Putamen (tissue), 1 donor: ENCODE results near the gene STAG3.
"Not testable (repeated sequence)": the region's sequence is repeated elsewhere in the genome, so short reads cannot be mapped to it uniquely, and the experiment has no call there.

ENCODE experiments used
- DNase-seq: peaks from one replicate; pipeline ENCODE4 v3.0.0-alpha.2; 2016; ENCODE audit warnings: low spot score

The STAG3 gene, protein sequence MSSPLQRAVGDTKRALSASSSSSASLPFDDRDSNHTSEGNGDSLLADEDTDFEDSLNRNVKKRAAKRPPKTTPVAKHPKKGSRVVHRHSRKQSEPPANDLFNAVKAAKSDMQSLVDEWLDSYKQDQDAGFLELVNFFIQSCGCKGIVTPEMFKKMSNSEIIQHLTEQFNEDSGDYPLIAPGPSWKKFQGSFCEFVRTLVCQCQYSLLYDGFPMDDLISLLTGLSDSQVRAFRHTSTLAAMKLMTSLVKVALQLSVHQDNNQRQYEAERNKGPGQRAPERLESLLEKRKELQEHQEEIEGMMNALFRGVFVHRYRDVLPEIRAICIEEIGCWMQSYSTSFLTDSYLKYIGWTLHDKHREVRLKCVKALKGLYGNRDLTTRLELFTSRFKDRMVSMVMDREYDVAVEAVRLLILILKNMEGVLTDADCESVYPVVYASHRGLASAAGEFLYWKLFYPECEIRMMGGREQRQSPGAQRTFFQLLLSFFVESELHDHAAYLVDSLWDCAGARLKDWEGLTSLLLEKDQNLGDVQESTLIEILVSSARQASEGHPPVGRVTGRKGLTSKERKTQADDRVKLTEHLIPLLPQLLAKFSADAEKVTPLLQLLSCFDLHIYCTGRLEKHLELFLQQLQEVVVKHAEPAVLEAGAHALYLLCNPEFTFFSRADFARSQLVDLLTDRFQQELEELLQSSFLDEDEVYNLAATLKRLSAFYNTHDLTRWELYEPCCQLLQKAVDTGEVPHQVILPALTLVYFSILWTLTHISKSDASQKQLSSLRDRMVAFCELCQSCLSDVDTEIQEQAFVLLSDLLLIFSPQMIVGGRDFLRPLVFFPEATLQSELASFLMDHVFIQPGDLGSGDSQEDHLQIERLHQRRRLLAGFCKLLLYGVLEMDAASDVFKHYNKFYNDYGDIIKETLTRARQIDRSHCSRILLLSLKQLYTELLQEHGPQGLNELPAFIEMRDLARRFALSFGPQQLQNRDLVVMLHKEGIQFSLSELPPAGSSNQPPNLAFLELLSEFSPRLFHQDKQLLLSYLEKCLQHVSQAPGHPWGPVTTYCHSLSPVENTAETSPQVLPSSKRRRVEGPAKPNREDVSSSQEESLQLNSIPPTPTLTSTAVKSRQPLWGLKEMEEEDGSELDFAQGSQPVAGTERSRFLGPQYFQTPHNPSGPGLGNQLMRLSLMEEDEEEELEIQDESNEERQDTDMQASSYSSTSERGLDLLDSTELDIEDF

DNA sequence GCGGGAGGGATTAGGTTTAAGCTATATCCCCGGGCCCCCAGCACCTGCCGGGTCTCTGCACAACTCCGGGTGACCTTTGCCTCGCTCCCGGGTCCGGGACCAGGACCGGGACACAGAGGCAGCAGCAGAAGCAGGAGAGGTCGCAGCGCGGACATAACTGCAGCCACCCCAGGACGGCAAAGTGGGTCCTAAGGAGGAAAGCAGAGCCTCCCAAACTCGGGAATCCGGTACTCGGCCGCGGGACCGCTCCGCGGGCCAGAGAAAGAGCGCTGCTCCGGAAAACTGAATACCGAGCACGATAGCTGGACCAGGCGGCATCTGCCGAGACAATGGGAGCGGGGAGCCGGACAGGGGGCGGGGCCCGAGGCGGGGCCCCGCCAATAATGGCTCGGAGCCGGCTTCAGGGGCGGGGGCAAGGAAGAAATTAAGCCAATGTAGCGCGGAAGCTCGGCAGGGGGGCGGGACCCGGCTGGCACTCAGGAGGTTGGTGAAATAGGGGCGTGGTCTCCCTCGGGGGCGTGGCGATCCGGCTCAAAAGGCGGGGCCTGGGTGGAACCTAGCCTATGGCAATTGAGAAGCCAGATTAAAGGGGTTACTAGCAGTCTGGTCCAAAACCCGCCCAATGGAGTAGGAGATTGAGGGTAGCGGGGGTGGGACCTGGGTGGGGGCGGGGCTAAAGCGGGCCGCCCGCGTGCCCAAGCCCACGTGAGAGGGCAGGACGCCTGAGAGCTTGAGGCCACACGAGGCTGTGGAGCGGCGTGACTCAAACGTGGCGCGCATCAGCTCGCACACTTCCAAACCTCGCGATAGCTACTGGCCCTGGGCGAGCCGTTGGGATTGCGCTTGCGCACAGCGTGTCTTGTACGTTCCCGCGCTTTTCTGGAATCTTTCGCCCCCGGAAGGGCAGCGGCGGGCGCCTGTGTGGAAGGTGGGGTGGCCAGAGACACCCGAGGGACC, at the start of gene STAG3, which contains the start of gene GPC2:
STAG3 (plus strand) TSS at position 874 of the 957 bp plus-strand sequence. CDS start 2,639 bp downstream, outside the sequence.
GPC2 (minus strand) TSS at position 337 of the 957 bp plus-strand sequence; CDS start at position 155, 182 bp downstream.
- peak; percentile 88 for DNase-seq

- DNase-seq, result no peak
Measured at GRCh38 chr7:100128637-100128963, 49.1 kb upstream of the STAG3 start.

DNA sequence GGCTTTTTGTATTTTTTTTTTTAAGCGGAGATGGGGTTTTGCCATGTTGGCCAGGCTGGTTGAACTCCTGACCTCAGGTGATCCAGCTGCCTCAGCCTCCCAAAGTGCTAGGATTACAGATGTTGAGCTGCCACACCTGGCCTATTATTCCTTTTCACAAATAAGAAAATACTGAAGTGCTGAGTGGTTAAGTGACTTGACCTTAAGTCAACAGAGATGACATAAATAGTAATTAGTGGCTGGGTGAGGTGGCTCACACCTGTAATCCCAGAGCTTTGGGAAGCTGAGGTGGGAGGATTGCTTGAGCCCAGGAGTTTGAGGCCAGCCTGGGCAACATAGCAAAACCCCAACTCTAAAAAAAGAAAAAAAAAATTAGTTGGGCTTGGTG, 47.5 kb upstream of the STAG3 start:
- not testable (repeated sequence) for DNase-seq

DNA sequence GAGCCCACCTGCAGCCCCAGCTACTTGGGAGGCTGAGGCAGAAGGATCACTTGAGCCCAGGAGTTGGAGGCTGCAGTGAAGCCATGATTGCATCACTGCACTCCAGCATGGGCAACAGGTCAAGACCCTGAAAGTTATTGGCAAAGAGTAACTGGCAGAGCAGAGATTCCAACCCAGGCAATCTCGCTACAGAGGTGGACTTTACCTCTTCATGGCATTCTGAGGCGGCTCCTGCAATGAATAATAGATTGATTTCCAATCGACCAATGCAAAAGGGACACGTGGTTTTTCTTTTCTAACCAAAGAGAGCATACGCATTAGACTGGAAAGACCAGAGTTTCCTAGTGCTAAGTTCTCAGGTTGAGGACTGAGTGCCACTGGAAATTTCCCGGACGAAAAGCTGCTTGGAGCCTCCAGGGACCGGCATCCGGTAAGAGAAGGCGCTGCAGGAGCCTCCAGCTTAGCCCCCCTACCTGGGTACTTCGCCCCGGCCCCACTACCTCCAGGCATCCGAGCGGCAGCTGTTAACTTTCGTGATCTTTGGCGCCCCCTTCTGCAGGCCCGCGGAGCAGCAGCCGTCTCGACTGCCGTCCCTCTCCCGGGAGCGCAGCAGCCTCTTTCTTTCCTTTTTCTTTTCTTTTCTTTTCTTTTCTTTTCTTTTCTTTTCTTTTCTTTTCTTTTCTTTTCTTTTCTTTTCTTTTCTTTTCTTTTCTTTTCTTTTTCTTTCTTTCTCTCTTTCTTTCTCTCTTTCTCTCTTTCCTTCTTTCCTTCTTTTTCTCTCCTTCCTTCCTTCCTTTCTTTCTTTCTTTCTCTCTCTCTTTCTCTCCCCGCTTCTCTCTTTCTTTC, 46.9 kb upstream of the STAG3 start:
- no peak for DNase-seq

- DNase-seq, result no peak
Measured at GRCh38 chr7:100132126-100132525, 45.6 kb upstream of the STAG3 start.

DNA sequence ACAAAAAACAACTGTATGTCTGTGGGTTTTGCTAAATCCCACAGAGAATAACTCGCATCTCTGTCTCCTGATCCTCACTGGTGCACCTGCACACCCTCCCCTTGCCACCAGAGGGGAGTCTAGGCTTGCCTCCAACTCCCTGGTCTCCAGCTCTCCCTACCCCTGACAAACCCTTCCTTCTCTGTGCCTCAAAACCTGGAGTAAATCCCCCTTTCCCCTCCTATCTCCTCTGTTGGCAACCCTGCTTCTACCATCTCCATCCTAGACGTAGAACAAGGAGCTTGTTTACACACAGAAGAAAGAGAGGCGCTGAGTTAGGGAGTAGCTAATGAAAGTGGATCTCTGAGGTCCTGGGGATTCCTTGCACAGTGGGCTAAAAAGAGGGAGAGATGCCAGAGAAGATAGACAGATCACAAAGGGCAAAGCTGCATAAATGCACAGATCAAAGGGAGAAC, 45.0 kb upstream of the STAG3 start:
- no peak for DNase-seq

GRCh38 chr7:100137851-100138760, 39.6 kb upstream of the STAG3 start:
- no peak for DNase-seq

DNA sequence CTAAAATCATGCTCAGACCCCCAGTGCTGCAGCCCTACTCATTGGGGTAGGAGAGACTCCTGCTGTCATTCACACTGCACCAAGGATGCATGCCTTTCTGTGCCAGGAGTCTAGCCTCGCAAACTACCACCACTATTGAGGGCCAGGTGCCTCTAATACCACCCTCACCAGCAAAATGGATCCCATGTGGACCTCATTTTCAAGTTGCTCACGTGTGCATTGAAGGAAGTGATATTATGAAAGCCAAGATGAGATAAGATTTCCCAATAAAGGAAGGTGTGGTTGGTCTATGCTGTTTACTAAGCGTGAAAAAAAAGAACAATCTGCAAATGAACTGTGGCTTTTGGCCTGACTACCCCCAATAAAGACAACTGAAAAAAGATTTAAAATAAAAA, 36.2 kb upstream of the STAG3 start:
- DNase-seq, result no peak

- DNase-seq, result no peak
Measured at GRCh38 chr7:100142461-100142860, 35.3 kb upstream of the STAG3 start.

DNA sequence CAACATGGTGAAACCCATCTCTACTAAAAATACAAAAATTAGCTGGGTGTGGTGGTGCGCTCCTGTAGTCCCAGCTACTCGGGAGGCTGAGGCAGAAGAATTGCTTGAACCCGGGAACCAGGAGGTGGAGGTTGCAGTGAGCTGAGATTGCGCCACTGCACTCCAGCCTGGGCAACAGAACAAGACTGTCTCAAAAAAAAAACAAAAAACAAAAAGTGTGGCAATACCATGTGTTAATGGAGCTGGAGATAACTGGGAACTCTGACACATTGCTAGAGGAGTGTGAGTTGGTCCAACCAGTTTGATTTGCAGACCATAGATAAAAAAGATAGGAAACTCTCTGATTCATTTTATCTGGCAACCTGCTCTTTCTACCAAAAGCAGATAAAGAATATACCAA, 31.4 kb upstream of the STAG3 start:
- not testable (repeated sequence) for DNase-seq

DNA sequence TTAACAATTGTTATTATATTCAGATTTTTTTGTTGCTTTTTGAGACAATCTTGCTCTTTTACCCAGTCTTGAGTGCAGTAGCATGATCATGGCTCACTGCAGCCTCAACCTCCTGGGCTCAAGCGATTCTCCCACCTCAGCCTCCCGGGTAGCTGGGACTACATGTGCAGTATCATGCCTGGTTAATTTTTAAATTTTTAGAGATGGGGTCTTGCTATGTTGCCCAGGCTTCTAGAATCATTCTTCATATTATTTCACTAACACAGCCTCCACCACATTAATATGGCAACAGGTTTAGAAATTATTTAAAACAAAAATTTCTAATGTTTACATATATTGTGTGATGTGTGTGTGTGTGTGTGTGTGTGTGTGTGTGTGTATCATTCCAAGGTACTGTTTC, 30.4 kb upstream of the STAG3 start:
- no peak for DNase-seq

- DNase-seq, result no peak
Measured at GRCh38 chr7:100148225-100148558, 29.5 kb upstream of the STAG3 start.

DNA sequence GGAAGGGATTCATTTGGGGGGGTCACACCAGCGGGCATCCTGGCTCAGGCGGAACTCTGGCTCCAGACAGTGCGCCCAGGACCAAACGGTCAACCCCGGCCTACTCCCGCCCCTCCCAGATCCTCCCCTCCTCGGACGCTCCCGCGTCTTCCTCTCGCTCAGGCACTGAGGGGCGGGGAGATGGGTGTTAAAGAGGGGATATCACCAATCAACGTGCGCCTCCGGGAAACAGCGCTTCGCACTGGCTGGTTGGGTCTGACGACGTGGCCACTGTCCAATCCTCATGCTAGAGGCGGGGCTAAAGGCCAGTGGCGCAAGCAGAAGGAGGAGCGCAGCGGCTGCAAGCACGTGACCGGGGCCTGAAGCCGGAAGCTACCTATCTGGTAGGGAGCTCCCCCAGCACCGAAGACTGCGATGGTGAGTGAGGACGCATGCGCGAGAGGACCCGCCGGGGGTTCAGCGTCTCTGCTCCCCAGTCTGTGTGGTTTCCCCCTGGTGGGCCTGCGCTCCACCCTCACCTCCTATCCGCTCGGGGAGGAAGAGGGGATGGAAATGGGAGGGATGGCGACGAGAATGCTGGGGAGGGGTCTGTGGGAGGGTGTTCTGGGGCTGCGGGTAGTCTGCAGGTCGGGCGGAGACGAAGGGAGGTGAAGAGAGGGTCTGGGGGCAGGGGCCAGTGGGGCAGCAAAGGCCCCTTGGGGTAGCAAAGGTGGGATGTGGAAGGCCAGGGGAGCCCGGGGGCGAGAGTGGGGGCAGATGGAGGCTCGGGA, 29.0 kb upstream of the STAG3 start, which contains the start of gene LAMTOR4:
LAMTOR4 (plus strand) TSS at position 360 of the 770 bp plus-strand sequence; CDS start at position 415, 55 bp downstream.
- DNase-seq, result peak; percentile 100

- no peak for DNase-seq
Measured at GRCh38 chr7:100152404-100152803, 25.3 kb upstream of the STAG3 start.

GRCh38 chr7:100152937-100153666, 24.6 kb upstream of the STAG3 start:
- DNase-seq, result no peak

- no peak for DNase-seq
Measured at GRCh38 chr7:100153708-100154535, 23.8 kb upstream of the STAG3 start.
